Progenitor cell of endocrine pancreas (in vitro differentiated cells): ENCODE results near the gene RBFOX1. TPM values are rescaled to one million over a fixed set of nuclear protein-coding genes. Genes with fewer than 3 reads are reported as not detected.
A peak's percentile ranks its signal among the peaks of the same experiment; 100 is the strongest.

Experiments used
- DNase-seq: peaks from one replicate; pipeline ENCODE4 v3.0.0; 2021; ENCODE audit warnings: low spot score; ENCODE audit not compliant: unreplicated experiment
- H3K27ac Mint-ChIP-seq: 2 replicates; pipeline ENCODE4 v1.8.0; 2021; ENCODE audit warnings: mild to moderate bottlenecking, moderate library complexity, mixed read lengths
- H3K27me3 Mint-ChIP-seq: 2 replicates; pipeline ENCODE4 v1.8.0; 2021; ENCODE audit warnings: mixed read lengths
- H3K36me3 Mint-ChIP-seq: 2 replicates; pipeline ENCODE4 v1.8.0; 2022; ENCODE audit warnings: mixed read lengths; ENCODE audit not compliant: insufficient read depth
- H3K4me1 Mint-ChIP-seq: 2 replicates; pipeline ENCODE4 v1.8.0; 2021; ENCODE audit warnings: low read depth, mixed read lengths
- H3K4me3 Mint-ChIP-seq: 2 replicates; pipeline ENCODE4 v1.8.0; 2021; ENCODE audit warnings: low read depth, mild to moderate bottlenecking, moderate library complexity, mixed read lengths
- H3K9me3 Mint-ChIP-seq: 2 replicates; pipeline ENCODE4 v1.8.0; 2021; ENCODE audit warnings: low read depth, mixed read lengths
- total RNA-seq: library from RNA; stranded (reverse); gene quantifications from 2 replicates; pipeline ENCODE4 v1.2.1, GENCODE V29; 2021
- TF ChIP-seq, protein P1 (sequence below): fragments of 200-600 bp; sonication (generic); IDR thresholded peaks from one replicate; pipeline ENCODE4 v1.5.0; 2021; ENCODE audit warnings: antibody characterized with exemption, mild to moderate bottlenecking; ENCODE audit not compliant: unreplicated experiment

RBFOX1 gene
- total RNA-seq, 1 donor from 2014 or later = 0.29 TPM

DNA sequence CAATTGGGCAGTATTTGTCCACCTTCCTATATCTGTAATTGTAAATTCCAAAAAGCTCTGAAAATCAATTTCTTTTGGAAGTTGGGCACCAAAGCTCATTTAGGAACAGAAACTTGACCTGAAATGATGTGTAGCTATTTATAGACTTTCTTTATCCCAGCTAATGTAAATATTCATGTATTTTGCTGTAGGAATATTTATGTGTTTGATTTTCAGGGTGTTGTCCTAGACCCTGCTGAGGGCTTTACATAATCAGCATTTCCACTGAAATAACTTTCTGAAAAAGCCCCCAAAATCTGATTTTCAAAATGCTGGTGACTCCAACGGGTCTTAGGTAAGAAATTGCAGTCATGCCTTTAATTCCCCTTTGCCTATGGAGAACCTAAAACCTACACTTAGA, 4.1 kb downstream of the RBFOX1 start:
- no peak for DNase-seq
- no peaks in the 10 kb centered on the region for H3K36me3 Mint-ChIP-seq
- TF ChIP-seq, protein P1, sequence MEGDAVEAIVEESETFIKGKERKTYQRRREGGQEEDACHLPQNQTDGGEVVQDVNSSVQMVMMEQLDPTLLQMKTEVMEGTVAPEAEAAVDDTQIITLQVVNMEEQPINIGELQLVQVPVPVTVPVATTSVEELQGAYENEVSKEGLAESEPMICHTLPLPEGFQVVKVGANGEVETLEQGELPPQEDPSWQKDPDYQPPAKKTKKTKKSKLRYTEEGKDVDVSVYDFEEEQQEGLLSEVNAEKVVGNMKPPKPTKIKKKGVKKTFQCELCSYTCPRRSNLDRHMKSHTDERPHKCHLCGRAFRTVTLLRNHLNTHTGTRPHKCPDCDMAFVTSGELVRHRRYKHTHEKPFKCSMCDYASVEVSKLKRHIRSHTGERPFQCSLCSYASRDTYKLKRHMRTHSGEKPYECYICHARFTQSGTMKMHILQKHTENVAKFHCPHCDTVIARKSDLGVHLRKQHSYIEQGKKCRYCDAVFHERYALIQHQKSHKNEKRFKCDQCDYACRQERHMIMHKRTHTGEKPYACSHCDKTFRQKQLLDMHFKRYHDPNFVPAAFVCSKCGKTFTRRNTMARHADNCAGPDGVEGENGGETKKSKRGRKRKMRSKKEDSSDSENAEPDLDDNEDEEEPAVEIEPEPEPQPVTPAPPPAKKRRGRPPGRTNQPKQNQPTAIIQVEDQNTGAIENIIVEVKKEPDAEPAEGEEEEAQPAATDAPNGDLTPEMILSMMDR = no peak
- H3K27ac Mint-ChIP-seq = no peak overlapping the region
- H3K27me3 Mint-ChIP-seq = no peaks in the 10 kb centered on the region
- no peak overlapping the region for H3K4me3 Mint-ChIP-seq
- H3K4me1 Mint-ChIP-seq = peaks cover 43% of the 10 kb centered on the region
- no peaks in the 10 kb centered on the region for H3K9me3 Mint-ChIP-seq

DNA sequence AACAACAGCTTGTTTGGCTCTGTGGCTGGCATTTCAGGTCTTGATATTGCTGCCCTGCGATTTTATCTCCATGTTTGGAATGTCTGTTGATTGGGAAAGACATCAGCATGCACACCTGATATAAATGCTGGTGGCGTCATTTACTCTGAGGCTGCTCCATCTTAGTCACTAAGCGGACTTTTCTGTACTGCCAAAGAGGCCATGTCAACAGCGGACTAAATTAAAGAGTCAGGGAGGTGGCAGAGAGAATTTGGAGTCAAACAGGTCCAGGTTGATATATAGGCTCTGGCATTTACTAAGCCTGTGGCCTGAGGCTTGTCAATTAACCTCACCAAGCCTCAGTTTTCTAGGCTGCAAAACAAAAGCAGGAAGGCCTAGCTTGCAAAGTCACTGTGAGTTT, 6.2 kb downstream of the RBFOX1 start:
- Mint-ChIP-seq H3K4me3 (no peak overlapping the region), H3K36me3 (no peaks in the 10 kb centered on the region), H3K4me1 (peaks cover 23% of the 10 kb centered on the region), H3K9me3 (no peaks in the 10 kb centered on the region), H3K27me3 (no peaks in the 10 kb centered on the region), H3K27ac (peak overlapping the region; percentile 21)
- DNase-seq = no peak
- TF ChIP-seq, protein P1 = no peak

DNA sequence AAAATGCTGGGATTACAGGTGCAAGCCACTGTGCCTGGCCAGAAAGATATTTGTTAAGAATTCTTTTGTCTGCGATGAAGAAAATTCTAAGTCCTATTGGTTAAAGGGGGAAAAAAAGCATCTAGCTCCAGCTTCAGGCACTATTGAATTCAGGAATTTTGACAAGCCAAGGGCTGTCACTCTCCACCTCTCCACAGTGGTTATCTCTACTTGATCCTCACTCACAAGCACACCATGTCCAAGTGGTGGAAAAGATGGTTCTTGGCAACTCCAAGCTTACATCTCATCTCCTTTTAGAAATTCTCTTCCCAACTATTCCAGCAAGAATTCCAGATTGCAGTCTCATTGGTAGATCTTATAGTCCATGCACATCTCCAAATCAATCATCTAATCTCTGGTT, 7.1 kb downstream of the RBFOX1 start:
- no peak overlapping the region for H3K27ac Mint-ChIP-seq
- DNase-seq = no peak
- no peaks in the 10 kb centered on the region for H3K27me3 Mint-ChIP-seq
- no peak overlapping the region for H3K4me3 Mint-ChIP-seq
- TF ChIP-seq, protein P1 = no peak
- H3K36me3 Mint-ChIP-seq = no peaks in the 10 kb centered on the region
- no peaks in the 10 kb centered on the region for H3K9me3 Mint-ChIP-seq
- peaks cover 14% of the 10 kb centered on the region for H3K4me1 Mint-ChIP-seq

DNA sequence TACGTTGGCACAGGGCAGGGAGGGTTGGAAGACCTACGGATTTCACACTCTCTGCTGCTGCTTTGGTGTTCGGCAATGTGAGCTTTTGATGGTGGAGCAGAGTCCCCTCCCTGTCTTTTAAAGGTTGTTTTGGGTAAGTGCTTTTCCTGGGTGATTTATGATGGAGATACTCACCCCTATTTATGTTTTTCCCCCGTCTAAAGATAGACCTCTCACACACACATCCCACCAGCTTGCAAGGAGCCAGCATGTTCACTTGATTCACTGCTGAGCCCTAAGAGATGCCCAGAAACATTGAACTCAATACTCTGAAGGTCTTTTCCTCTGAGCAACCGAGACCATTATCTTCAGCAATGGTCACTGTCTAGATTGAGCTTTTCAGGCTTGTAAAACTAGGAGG, 8.3 kb downstream of the RBFOX1 start:
- H3K36me3 Mint-ChIP-seq = no peaks in the 10 kb centered on the region

DNA sequence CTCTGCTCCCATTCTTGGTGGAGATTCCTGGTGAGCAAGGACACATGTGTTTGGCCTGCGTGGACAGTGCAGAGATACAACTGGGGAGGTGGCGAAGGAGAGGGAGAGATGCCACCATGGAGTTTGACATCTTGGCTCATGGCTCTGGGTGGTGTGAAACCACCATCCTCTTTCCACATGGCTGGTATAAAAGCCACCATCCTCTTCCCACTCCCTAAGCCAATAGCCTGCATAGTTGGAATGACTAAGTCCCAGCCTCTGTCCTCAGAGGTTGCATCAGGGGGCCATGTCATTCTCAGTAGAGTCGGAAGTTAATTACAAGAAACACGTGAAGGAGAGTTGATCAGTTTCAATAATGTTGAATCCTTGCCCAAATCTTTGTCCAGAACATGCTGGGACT, 10.0 kb downstream of the RBFOX1 start:
- peaks cover 9% of the 10 kb centered on the region for H3K4me1 Mint-ChIP-seq
- TF ChIP-seq, protein P1 = no peak
- H3K4me3 Mint-ChIP-seq = no peak overlapping the region
- no peak overlapping the region for H3K27ac Mint-ChIP-seq
- H3K9me3 Mint-ChIP-seq = no peaks in the 10 kb centered on the region
- no peak for DNase-seq
- no peaks in the 10 kb centered on the region for H3K27me3 Mint-ChIP-seq
- H3K36me3 Mint-ChIP-seq = no peaks in the 10 kb centered on the region

More for the DNA sequence above, 8.3 kb downstream of the RBFOX1 start:
- no peak overlapping the region for H3K27ac Mint-ChIP-seq
- TF ChIP-seq, protein P1 = no peak
- DNase-seq = no peak
- H3K4me1 Mint-ChIP-seq = peaks cover 9% of the 10 kb centered on the region
- H3K4me3 Mint-ChIP-seq = no peak overlapping the region
- H3K9me3 Mint-ChIP-seq = no peaks in the 10 kb centered on the region
- H3K27me3 Mint-ChIP-seq = no peaks in the 10 kb centered on the region

DNA sequence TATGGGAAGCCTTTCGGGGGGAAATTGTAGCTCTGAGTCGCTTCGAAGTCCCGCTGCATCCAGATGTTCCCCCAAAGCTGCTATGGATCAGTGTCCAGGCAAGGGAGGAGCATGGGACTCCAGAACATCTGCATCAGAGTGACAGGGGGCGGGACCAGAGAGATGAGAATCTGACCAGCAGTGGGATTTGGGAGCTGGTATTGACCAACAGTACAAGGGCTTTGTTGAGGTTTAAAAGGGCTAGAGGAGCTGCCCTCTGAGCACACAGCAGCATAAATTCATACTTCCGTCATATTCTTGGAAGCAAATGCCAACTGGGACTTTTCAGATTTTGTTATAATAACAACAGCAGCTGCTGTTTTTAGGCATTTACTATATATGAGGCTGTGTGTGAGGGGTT, 10.6 kb downstream of the RBFOX1 start:
- Mint-ChIP-seq H3K27me3 (no peaks in the 10 kb centered on the region), H3K4me1 (peaks cover 9% of the 10 kb centered on the region), H3K4me3 (no peak overlapping the region), H3K27ac (no peak overlapping the region), H3K36me3 (no peaks in the 10 kb centered on the region), H3K9me3 (no peaks in the 10 kb centered on the region)
- DNase-seq = no peak
- TF ChIP-seq, protein P1 = no peak
